HepG2 (cell line): ENCODE data around the gene MEDAG. TPM values are rescaled to one million over a fixed set of nuclear protein-coding genes. Genes with fewer than 3 reads are reported as not detected.

ENCODE experiments used
- CHD2 ChIP-seq: IDR thresholded peaks from 2 replicates; pipeline ENCODE4 v1.6.1; 2011; ENCODE audit warnings: low read depth, low read length, improper control_type of control experiment
- ELF3 ChIP-seq: IDR thresholded peaks from 2 replicates; pipeline ENCODE4 v1.6.1; 2016; ENCODE audit warnings: missing genetic modification reagents, missing compliant biosample characterization
- FOXK2 ChIP-seq: fragments of 450-650 bp; IDR thresholded peaks from 2 replicates; pipeline ENCODE4 v1.6.1; 2016
- GATAD2A ChIP-seq: IDR thresholded peaks from 2 replicates; pipeline ENCODE4 v1.6.1; 2016
- HOXD1 ChIP-seq: sonication (generic); formaldehyde crosslinking; IDR thresholded peaks from 2 replicates; pipeline ENCODE4 v1.5.0; 2020; ENCODE audit warnings: missing genetic modification reagents
- NAIF1 ChIP-seq: sonication (generic); formaldehyde crosslinking; IDR thresholded peaks from 2 replicates; pipeline ENCODE4 v1.5.0; 2020; ENCODE audit warnings: mild to moderate bottlenecking, missing genetic modification reagents, borderline replicate concordance
- NBN ChIP-seq: fragments of 450-650 bp; conservative IDR thresholded peaks from 2 replicates; pipeline ENCODE4 v1.6.1; 2017
- NFKBIZ ChIP-seq: IDR thresholded peaks from 2 replicates; pipeline ENCODE4 v1.6.1; 2018; ENCODE audit warnings: missing genetic modification reagents, missing compliant biosample characterization
- NFYB ChIP-seq: sonication (generic); formaldehyde crosslinking; IDR thresholded peaks from 2 replicates; pipeline ENCODE4 v1.4.0; 2020; ENCODE audit warnings: missing genetic modification reagents
- RARA ChIP-seq: IDR thresholded peaks from 2 replicates; pipeline ENCODE4 v1.6.1; 2016; ENCODE audit warnings: missing genetic modification reagents, missing compliant biosample characterization
- RFX1 ChIP-seq: fragments of 450-650 bp; IDR thresholded peaks from 2 replicates; pipeline ENCODE4 v1.6.1; 2017
- SIN3A ChIP-seq: IDR thresholded peaks from 2 replicates; pipeline ENCODE4 v1.6.1; 2011; ENCODE audit warnings: low read depth, mild to moderate bottlenecking, control low read depth, low read length, borderline replicate concordance
- SIX1 ChIP-seq: sonication (generic); formaldehyde crosslinking; IDR thresholded peaks from 2 replicates; pipeline ENCODE4 v1.4.0; 2020; ENCODE audit warnings: missing genetic modification reagents, borderline replicate concordance
- TP53 ChIP-seq: sonication (generic); formaldehyde crosslinking; conservative IDR thresholded peaks from 2 replicates; pipeline ENCODE4 v1.4.0; 2020; ENCODE audit warnings: missing genetic modification reagents
- ZBTB1 ChIP-seq: sonication (generic); formaldehyde crosslinking; IDR thresholded peaks from 2 replicates; pipeline ENCODE4 v1.4.0; 2020; ENCODE audit warnings: missing genetic modification reagents, borderline replicate concordance
- ZBTB26 ChIP-seq: IDR thresholded peaks from 2 replicates; pipeline ENCODE4 v1.6.1; 2016; ENCODE audit warnings: missing compliant biosample characterization, missing genetic modification reagents, borderline replicate concordance
- ZNF10 ChIP-seq: sonication (generic); formaldehyde crosslinking; IDR thresholded peaks from 2 replicates; pipeline ENCODE4 v1.4.0; 2020; ENCODE audit warnings: mild to moderate bottlenecking, low read depth, missing genetic modification reagents, borderline replicate concordance
- ZNF235 ChIP-seq: sonication (generic); formaldehyde crosslinking; IDR thresholded peaks from 2 replicates; pipeline ENCODE4 v1.8.1; 2023; ENCODE audit warnings: mild to moderate bottlenecking, missing genetic modification reagents, borderline replicate concordance
- ZNF253 ChIP-seq: sonication (generic); formaldehyde crosslinking; IDR thresholded peaks from 2 replicates; pipeline ENCODE4 v1.8.0; 2022; ENCODE audit warnings: mild to moderate bottlenecking, missing genetic modification reagents, borderline replicate concordance
- ZNF350 ChIP-seq: sonication (generic); formaldehyde crosslinking; IDR thresholded peaks from 2 replicates; pipeline ENCODE4 v1.4.0; 2020; ENCODE audit warnings: mild to moderate bottlenecking, low read depth, missing genetic modification reagents, borderline replicate concordance
- ZNF530 ChIP-seq: sonication (generic); formaldehyde crosslinking; IDR thresholded peaks from 2 replicates; pipeline ENCODE4 v1.5.0; 2020; ENCODE audit warnings: low read depth, mild to moderate bottlenecking, missing genetic modification reagents
- ZNF577 ChIP-seq: sonication (generic); formaldehyde crosslinking; IDR thresholded peaks from 2 replicates; pipeline ENCODE4 v1.4.0; 2020; ENCODE audit warnings: mild to moderate bottlenecking, low read depth, missing genetic modification reagents, borderline replicate concordance
- ZNF598 ChIP-seq: sonication (generic); formaldehyde crosslinking; IDR thresholded peaks from 2 replicates; pipeline ENCODE4 v1.5.1; 2020; ENCODE audit warnings: mild to moderate bottlenecking, missing genetic modification reagents, borderline replicate concordance
- ZNF7 ChIP-seq: IDR thresholded peaks from 2 replicates; pipeline ENCODE4 v1.6.1; 2016; ENCODE audit warnings: missing biosample characterization, missing genetic modification reagents
- ZNF703 ChIP-seq: sonication (generic); formaldehyde crosslinking; IDR thresholded peaks from 2 replicates; pipeline ENCODE4 v1.5.1; 2020; ENCODE audit warnings: missing genetic modification reagents, mild to moderate bottlenecking, moderate library complexity, borderline replicate concordance
- ZNF724P ChIP-seq: sonication (generic); formaldehyde crosslinking; IDR thresholded peaks from 2 replicates; pipeline ENCODE4 v1.8.0; 2022; ENCODE audit warnings: missing genetic modification reagents, borderline replicate concordance
- ZSCAN29 ChIP-seq: sonication (generic); formaldehyde crosslinking; conservative IDR thresholded peaks from 2 replicates; pipeline ENCODE4 v1.4.0; 2020; ENCODE audit warnings: mild to moderate bottlenecking, missing genetic modification reagents
- polyA plus RNA-seq, 8 experiments: library from polyadenylated mRNA; depleted of rRNA in 3 of 8; stranded (reverse) in 7 of 8; unstranded in 1 of 8; fragments of >200 nt; fragmentation: Illumina TruSeq in 4 of 8; extraction: Trizol in 4 of 8; gene quantifications; 2 replicates each; pipeline versions ENCODE4 v1.2.1 to v1.2.3, GENCODE V29; 2011 to 2016; ENCODE audit warnings: low read depth in 4 of 8, missing spikeins in 1 of 8, mixed read lengths in 1 of 8; ENCODE audit not compliant: insufficient read depth in 1 of 8
- total RNA-seq, 5 experiments: library from RNA; depleted of rRNA; stranded (reverse); fragments of >200 nt; fragmentation: Illumina TruSeq; extraction: Trizol; gene quantifications; 2 replicates each; pipeline ENCODE4 v1.2.3, GENCODE V29; 2016; ENCODE audit warnings: low read depth in 1 of 5
- TF ChIP-seq, protein P1 (sequence below): sonication (generic); IDR thresholded peaks from 2 replicates; pipeline ENCODE4 v1.6.1; 2016; ENCODE audit warnings: low read depth, borderline replicate concordance
- TF ChIP-seq, protein P2 (sequence below): sonication (generic); formaldehyde crosslinking; IDR thresholded peaks from 2 replicates; pipeline ENCODE4 v1.4.0; 2020; ENCODE audit warnings: mild to moderate bottlenecking, missing genetic modification reagents, borderline replicate concordance

MEDAG gene
- total and polyA plus RNA-seq, 2 of the 13 experiments (the other 11 are each of a cell fraction or from before 2014, with no cell fraction given): not detected

- TF ChIP-seq ZNF350 (peak; percentile 39; the same call in 1 of the 2 replicates), SIX1 (CRISPR knock-in tag) (peak; percentile 11; the same call in 1 of the 2 replicates), ZBTB26 (CRISPR knock-in tag) (peak; percentile 28; the same call in 1 of the 2 replicates), ZNF530 (CRISPR knock-in tag) (no peak), ZNF598 (peak; percentile 73; the same call in 1 of the 2 replicates), GATAD2A (CRISPR knock-in tag) (peak; percentile 69), RFX1 (no peak), TP53 (CRISPR knock-in tag) (no peak), NFKBIZ (CRISPR knock-in tag) (no peak), ZNF253 (CRISPR knock-in tag) (no peak), ZNF235 (no peak), ZSCAN29 (CRISPR knock-in tag) (no peak), ZNF10 (CRISPR knock-in tag) (no peak), RARA (CRISPR knock-in tag) (peak; percentile 34; the same call in 1 of the 2 replicates), SIN3A (no peak), ZBTB1 (CRISPR knock-in tag) (no peak), NFYB (CRISPR knock-in tag) (no peak), ELF3 (CRISPR knock-in tag) (peak; percentile 35; the same call in 1 of the 2 replicates), ZNF577 (CRISPR knock-in tag) (no peak), NBN (no peak), ZNF703 (no peak), NAIF1 (CRISPR knock-in tag) (no peak), ZNF7 (no peak), ZNF724P (CRISPR knock-in tag) (no peak; the same call in 1 of the 2 replicates), HOXD1 (no peak), CHD2 (no peak), FOXK2 (no peak)
- TF ChIP-seq, protein P1, sequence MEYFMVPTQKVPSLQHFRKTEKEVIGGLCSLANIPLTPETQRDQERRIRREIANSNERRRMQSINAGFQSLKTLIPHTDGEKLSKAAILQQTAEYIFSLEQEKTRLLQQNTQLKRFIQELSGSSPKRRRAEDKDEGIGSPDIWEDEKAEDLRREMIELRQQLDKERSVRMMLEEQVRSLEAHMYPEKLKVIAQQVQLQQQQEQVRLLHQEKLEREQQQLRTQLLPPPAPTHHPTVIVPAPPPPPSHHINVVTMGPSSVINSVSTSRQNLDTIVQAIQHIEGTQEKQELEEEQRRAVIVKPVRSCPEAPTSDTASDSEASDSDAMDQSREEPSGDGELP: no peak
- TF ChIP-seq, protein P2, sequence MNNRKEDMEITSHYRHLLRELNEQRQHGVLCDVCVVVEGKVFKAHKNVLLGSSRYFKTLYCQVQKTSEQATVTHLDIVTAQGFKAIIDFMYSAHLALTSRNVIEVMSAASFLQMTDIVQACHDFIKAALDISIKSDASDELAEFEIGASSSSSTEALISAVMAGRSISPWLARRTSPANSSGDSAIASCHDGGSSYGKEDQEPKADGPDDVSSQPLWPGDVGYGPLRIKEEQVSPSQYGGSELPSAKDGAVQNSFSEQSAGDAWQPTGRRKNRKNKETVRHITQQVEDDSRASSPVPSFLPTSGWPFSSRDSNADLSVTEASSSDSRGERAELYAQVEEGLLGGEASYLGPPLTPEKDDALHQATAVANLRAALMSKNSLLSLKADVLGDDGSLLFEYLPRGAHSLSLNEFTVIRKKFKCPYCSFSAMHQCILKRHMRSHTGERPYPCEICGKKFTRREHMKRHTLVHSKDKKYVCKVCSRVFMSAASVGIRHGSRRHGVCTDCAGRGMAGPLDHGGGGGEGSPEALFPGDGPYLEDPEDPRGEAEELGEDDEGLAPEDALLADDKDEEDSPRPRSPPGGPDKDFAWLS (CRISPR knock-in tag): no peak
Observed at GRCh38 chr13:30865123-30866049, 40.7 kb upstream of the MEDAG start (continued).
